8988T (cell line): ENCODE measurements around the gene NKX2-3.
A peak's percentile ranks its signal among the peaks of the same experiment; 100 is the strongest.

Experiments used
- DNase-seq: peaks from one replicate; pipeline ENCODE4 v3.0.0; 2011

NKX2-3 gene

DNA sequence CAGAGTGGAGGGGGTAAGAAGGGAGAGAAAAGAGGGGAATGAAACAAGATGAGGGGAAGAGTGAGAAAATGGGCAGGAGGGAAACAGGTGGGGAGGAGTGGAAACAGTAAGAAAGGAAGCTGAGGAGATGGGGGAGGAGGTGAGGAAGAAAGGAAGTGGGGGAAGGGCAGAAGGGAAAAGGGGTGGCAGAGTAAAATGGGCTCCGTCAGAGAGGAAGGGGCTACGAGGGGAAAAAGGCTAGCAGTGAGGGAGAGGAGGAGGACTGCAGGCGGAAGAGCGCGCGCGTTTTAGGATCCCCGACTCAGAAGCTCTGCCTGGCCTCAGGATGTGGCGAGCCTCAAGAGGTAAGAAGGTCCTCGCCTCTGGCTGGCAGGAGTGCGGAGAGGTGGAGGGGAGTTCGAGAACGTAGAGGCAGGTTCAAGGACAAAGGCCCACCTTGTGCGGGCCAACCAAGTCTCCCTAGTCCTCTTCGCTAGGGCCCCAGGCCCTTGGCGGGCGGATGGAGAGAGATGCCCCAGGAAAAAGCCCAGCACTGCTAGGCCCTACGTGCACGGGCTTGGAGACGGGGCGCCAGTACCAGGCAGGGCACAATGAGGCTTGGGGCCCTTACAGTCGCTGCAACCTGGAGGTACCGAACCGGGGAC is 5.8 kb upstream of the NKX2-3 start:
- DNase-seq, result no peak

DNA sequence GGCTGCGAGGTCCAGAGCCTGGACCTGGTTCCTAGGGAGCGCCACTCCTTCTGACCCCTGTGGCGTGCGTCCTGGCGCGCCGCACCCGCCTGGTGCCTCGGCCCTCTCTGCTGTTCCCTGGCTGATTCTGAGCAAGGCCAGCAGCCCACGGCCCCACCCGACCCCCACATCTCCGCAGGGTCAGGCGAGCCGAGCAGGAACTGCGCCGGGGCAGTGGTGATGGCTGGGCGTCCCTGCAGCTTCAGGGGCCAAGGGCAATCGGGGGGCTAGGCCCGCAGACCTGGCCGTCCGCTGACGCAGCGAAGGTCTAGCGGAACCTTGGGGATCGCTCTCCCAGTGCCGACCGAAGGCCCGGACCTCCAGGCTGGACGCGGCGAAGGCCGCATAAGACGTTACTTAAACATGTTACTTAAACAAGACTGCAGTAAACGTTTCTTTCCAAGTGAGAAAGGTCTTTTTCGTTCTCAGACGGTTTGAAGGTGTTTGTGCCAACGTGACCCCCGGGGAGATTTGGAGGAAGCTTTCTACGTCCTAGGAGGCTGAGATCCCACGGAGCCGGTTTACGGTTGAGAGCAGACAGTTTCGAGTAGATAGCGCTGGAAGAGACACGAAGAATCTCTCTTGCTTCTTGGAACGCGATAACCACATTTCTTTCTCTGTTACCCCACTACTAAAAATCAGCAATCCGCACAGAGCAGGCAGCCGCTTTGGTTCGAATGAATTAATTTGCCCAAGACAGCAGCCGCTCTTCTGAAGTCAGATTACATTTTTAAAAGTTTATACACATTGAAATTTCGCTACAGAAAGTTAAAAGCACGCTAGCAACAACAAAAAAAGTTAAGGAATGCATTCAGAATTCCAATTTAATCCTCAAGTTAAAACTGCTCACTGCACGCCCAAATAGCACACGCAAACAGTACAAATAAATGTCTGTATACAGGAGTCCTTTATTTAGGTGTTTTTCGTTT is 4.9 kb upstream of the NKX2-3 start:
- no peak for DNase-seq

DNA sequence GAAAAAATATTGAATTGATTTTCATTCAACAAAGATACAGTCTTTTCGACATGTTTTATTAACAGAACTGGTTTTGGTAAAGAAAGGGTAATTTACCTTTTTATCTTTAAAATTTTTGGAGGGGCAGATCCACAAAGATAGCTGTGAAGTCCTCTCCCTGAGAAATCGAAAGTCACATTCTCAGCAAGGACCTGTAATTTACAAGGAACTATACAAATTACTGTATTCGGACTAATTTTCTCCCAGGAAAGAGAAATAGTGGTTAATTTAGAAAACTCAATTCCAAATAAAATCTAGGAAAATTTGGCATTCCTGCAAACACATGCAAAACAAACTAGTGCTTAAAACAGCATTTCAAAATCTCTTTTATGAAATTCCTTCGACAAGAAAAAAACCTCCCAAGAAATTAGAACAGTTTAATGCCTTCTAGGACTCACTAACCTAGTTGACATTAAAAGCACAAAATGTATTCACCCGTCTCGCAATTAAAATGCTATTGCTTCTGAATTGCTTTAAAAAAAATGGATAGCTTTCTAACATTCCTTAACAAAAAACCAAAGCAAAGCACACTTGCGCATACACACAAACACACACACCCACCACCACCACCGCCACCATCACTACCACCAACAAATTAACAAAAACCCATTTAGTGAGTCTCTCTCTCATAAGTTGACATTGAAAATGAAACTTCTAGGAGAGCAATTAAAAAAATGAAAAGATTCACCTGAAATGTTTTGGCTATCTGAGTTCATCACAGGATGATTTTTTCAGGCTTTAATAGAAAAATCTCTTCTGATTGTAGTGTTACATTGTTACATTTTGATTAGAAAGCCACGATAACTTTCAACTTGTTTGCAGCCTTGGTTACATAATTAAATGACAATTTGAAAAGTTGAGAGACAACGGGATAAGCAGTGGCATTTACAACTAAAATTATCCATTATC is 4.0 kb upstream of the NKX2-3 start:
- no peak for DNase-seq

DNA sequence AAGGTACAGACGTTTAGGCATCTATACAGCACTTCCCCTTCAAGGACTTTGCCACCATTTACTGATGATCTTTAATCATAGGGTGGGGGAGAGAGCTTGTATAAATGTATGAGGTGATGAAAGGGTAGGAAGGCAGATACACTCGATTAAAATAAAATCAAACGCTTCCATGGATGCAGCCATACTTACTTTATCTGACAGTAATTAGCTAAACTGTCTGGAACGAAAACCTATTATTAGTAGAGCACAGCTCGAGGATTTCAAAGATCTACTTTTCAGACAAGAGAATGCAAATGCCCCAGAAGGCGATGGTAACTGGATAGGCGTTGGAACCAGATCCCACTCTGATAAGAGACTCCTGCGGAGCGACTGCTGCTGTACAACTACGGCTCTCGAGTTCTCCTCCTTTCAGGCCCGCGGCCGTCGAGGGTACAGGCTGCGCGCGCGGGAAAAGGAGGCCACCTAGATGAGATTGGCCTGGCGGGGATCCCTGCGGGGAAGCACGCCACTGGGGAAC is 3.1 kb upstream of the NKX2-3 start:
- DNase-seq, result no peak

DNA sequence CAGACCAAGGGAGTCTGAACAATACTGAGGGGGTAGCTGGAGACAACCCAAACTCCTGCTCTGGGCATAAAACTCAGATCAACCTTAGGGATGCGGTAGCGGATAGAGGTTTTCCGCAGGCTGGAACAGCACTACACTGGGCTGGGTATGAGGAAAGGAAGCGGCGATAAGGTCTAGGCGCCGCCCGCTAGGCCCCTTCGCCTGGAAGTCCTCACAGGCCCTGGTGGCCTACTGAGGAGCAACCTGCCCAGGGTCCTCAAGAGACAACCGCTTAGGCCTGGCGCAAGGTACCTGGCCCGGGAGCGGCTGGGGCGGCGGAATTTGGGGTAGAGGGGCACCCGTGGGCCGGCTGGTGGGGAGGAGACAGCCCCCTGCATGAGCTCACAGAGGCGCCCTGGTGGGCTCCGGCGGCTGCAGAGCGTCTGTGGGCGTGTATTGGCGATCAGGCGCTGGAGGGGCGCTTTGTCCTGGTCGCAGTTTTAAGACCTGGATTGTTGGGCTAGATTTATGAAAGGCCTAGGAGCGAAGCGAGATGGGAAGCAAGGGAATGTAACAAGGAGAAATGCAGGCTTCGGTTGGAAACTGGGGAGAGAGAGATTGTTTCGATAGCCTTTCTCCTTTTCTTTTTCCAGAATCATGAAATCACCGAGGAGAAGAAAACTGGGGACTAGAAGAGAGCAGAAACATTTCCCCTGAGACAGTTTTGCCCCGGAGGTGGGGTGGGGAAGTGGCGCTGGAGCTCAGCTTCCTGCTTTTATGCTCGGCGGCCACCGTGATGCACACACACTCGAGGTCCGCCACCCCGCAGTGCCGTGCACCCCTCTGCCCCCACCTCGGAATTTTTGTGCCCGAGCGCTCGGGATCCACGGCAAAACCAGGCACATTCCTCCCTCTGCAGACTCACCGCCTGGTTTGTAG is 2.4 kb upstream of the NKX2-3 start:
- DNase-seq, result no peak

DNA sequence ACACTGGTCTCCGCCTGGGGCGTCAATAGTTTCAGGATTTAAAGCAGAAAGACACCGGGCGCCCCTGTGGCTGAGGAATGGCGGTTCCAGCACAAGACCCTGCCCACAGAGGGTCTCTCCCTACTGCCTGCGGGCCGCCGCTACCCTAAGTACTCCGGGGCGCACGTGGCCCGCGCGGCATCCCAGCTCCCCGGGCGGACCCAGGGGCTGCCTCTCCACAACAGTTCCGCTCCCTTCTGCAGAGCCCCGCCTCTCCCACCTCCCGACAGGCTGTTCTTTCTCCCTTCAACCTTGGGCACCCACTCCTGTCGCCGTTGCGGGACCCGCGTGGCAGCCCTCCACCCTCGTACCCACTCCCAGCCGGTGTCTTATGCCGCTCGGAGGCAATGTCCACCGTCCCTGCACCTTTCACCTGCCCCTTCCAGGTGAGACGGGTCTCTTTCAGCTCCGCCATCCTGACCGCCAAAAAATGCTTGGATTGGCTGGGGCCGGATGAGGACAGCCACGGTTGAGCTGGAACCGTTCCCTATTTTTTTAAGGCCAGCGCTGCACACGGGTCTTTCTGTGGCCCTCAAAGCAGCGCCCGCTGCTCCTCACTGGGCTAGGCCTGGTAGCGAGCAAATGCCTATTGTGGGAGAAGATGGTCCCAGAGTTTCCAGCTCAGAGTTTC is 1.6 kb upstream of the NKX2-3 start:
- DNase-seq, result no peak

DNA sequence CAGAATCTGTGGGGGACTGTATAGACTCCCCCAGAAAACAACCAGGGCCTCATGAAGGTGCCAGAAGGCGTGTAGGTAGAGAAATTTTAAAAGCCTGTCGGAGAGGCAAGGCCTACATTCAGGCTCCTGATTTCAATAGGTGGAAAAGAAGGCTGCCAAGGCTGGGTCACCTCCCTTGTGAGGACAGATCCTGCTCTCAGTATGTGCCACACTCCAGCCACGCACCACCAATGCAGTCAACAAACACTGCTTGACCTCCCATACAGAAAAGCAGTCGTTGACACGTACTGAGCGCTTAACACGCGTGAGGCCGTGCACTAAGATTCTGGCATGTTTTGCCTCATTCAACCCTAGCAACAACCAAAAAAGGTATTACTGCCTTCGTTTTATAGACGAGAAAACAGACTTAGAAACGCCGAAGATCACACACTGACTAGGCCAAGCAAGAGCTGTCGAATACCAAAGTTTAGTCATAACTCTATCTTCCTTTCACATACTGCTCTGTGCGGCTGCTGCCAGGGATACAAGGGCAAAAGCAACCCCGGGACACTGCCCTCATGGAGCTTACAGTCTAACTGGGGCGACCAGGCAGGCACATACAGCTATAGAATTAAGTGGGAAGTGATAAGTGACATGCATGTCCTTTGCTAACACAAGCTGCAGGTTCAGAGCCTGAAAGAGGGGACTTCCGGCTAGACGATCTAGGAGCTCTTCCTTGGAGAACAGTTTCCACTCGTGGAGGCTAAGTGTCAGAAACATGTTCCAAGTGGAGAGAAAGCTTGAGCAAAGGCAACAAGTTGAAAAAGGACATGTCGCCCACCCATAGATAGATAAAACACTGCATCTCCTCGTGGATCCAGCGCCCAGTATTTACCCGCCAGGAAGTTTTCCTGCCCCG is 797 bp upstream of the NKX2-3 start:
- DNase-seq, result no peak

DNA sequence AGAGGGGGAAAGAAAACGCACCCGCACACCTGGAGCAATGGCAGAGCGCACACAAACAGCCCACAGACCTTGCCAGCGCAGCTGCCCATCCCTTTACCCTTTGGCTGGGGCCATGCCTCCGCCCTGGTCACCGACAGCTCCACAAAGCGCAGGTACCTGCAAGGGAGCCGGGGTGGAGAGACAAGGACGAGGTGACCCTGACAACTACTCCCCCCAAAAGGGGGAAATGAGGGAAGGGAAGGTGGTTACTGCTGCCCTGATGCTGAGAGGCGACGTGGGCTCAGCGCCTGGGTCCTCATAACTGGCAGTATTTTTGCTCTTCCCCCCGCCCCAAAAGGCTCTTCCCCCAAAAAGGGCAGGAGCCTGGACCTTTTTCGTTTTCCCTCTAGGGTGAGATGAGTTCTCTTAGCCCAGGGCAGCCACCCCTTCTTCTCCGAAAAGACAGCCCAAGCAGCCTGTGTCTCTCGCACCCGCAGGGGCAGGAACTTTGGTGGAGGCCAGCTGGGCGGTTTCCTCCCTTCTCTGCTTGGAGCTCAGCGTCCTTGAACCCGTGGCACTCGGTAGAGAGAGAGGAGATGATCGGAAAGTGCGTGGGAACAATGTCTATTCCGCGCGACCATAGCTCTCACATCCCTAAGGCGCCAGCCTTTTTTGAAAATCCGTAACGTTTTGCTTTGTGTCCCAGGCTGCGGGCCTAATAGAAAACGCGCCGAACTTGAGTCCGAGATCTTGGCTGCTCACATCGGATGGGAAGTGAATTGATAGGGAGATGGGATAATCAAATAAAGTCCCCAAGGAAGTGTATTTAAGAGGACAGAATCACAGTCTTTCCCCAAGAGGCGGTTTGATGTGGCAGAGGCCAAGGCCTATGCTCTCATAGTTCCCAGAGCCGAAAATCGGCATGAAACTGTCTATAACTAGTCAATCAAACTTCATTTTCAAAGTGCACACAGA is 1.0 kb downstream of the NKX2-3 start:
- DNase-seq, result no peak

DNA sequence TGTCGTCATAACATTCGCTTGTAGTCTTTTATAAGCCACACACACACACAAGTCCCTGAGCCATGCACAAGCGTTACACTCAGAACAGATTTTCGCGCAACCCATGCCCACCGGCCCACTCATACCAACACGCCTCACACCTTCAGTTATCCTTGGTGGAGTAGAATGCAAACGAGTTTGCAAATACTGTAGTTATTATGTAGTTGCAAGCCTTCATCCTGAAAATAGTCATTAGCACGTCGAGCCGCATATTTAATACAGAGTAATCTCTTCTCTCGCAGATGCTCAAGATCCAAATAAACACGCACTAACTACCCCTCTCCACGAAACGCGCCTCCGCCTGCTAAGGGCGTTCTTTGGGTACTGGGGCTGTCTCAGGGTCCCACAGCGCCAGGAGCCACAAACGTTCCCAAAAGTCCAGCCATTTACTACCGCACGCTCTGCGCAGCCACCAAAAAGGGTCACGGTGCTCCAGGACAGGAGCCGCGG is 1.8 kb downstream of the NKX2-3 start:
- no peak for DNase-seq

DNA sequence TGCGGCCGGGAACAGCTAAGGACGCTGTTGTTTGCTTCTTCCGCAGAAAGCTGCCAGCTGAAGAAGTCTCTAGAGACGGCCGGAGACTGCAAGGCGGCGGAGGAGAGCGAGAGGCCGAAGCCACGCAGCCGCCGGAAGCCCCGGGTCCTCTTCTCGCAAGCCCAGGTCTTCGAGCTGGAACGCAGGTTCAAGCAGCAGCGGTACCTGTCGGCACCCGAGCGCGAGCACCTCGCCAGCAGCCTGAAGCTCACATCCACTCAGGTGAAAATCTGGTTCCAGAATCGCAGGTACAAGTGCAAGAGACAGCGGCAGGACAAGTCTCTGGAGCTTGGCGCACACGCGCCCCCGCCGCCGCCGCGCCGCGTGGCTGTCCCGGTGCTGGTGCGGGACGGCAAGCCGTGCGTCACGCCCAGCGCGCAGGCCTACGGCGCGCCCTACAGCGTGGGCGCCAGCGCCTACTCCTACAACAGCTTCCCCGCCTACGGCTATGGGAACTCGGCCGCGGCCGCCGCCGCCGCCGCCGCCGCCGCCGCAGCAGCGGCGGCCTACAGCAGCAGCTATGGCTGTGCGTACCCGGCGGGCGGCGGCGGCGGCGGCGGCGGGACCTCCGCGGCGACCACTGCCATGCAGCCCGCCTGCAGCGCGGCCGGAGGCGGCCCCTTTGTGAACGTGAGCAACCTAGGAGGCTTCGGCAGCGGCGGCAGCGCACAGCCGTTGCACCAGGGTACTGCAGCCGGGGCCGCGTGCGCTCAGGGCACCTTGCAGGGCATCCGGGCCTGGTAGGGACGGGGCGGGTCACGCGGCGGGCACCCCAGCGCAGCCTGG is 2.4 kb downstream of the NKX2-3 start:
- peak; percentile 83 for DNase-seq

DNA sequence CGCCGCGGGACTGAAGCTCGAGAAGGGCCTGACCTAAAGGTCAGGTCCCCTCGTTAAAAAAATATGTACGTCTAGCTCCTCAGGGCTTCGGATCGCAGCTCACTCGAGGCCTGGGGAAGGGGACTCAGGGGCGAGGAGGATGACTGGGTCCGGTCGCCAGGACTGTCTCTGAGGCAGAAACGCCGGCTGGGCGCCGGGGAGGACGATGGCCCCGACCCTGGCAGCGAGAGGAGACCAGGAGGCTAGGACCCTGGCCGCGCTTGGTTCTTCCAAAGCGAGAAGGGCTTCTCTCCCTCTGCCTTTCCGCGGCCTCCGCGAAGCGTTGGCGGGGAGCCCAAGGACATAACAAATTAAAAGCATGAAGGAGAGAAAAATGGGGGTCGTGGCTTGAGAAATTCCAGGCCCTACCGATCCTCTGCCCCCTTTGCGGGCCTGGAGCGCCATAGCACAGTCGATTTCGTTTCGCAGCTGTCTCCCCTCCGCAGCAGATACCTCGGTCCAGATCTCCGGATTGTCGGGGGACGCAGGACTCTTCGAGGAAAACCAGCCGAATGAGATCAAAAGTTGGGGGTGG is 3.1 kb downstream of the NKX2-3 start:
- no peak for DNase-seq

DNA sequence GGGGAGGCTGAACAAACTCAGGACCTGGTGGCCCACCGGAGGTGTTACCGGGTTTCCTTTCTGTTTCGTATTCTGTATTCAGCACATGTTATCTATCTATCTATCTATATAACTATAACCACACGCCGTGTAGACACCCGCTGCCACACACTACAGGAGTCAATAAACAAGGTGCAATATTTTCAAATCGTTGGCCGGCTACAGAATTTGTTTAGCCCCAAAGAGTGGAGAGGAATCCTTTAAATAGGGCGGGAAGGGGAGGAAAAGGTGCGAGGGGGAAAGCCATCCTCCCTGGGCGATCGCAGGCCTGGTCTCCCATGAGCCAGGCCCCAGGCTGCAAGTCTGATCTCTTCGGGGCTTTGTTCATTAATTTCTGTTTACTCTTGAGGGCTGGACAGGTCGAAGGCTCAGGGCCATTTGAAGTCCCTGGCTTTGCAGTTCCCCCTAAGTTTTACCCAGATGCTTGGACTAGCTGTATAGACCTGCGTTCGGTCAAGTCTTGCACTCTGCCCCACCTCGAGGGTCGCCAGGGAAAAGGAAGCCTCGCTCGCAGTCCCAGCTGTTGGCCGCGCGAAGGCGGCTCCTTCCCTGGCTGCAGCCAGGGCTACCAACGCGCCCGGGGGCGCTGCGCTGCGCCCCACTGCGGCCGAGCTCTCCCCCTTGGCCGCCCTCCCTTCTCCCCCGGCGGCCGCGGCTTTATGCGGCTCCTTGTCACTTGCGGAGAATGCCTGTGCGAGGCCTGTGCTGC is 3.8 kb downstream of the NKX2-3 start:
- DNase-seq, result peak; percentile 51

DNA sequence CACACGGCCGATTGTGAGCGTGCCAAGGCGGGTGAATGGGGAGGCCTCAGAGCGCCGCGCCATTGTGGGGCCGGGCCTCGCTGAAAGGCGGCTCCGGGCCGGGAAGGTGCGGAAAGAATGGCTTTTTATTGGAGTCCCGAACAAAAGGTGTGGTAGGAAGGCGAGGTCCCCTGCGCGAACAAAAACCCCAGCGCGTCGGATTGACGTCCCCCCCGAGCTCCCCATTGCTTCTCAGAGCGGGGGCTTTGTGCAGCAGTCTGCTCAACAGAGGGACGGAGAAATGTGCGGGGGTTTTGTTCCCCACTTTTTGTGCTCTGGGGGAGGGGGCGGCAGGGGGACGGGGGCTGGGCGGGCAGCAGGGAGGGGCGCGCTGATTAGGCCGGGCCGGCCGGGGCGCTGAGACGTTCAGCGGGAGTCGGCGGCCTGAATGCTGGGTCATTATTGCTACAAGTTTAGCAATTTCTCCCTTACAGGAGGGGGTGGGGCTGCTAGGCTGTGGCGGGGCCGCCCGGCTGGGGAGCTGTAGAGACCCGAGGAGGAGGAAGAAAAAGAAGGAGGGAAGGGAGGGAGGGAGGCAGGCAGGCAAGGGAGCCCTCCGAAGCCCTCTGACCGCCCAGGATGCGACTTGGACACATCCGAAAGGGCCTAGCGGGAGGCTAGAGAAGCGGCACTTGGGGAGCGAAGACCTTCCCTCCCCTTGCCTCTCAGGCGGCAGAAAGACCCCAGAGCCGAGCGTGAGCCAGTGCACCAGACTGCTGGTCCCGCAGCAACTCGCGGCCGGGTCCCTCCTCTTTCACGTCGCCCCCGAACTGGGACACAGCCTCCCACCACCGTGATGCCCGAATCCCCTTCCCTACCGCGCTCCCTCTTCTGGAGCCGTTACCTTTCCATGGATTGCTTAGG is 4.6 kb downstream of the NKX2-3 start:
- no peak for DNase-seq

DNA sequence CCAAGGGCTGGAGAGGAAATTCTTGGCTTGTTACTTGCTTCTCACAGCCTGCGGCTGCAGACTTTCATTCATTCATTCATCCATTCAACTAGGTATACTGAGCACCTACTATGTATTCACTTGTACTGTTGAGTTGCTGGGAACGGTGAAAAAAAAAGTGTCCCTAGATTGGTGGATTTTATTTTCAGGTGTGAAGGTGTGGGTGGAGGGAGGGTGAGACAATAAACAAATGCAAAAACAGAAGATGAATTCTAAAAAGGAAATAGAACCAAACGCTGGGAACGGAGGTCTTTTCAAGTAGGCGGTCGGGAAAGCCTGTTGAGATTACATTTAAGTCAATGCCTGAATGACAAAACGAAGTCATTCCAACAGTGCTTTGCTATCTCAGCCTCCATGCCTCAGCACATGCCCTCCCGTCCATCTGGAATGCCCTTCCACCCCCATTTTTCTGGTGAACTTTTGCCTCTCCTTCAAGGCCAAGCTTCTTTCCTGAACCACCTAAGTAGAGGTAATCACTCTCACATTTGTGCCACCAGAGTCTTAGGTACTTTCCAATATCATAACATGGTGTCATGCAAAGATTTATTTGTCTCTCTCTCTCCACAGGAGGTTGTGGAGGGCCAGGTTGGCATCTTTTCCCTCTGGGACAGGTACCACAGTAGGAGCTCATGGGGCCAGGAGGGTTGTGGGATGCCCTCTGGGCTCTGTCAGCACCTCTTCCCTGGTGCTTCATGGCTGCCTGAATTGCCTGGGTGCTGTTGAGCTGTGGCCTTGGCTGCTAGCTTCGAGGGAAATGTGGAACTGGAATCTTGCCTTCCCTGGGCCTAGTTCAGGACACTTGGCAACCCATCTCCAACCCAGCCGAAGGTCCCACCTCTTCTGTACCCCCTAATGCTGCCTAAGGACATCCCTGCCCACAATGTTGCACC is 5.5 kb downstream of the NKX2-3 start:
- DNase-seq, result no peak
